HG02678 (cell line): Measurements from ENCODE around the gene LIPE.

Source experiments
- ATAC-seq: cut with Tn5 transposase; IDR thresholded peaks from one replicate; pipeline ENCODE4 v1.9.1; 2021; ENCODE audit warnings: mild to moderate bottlenecking, moderate library complexity; ENCODE audit not compliant: unreplicated experiment

LIPE gene

DNA sequence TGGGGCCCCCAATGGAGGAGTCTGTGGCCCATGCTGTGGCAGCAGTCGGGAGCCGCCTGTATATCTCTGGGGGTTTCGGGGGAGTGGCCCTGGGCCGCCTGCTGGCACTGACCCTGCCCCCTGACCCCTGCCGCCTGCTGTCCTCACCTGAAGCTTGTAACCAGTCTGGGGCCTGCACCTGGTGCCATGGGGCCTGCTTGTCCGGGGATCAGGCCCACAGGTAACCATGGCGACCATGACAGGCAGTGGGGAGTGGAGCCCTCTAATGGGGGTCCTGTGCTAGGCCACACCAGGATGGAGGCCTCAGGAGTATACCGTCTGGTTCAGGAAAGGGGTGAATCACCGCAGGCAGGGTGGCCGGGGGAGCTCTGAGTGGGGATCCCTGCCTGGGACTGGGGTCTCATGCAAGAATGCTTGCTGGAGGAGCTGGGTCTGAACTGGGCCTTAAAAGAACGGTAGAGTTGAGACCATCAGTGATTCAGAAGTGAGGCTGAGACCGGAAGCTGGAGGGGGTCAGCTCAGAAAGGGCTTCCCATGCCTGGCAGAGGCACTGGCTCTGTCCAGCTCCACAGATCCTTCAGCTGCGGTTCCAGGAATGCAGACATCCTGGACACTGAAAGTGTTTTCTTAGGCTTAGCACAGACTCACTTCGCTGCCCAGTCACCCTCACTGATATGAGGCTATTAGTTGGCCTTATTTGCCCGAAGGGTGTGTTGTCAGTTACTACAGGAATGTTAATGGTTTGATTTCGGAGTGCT, 66.2 kb downstream of the LIPE start:
- ATAC-seq = no peak

- no peak for ATAC-seq
Measured at GRCh38 chr19:42357290-42357689, 69.9 kb downstream of the LIPE start.

DNA sequence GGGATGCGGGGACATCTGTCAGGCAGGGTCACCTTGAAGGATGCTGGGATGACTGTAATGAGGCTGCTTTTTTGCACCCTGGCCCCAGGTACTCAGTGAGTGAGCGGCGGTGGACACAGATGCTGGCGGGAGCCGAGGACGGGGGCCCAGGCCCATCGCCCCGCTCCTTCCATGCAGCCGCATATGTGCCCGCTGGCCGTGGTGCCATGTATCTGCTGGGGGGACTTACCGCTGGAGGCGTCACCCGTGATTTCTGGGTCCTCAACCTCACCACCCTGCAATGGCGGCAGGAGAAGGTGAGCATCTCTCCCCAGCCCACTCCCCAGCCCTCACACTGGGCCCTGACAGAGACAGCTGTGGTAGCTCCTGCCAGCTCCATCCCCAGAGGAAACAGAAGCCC, 70.5 kb downstream of the LIPE start:
- ATAC-seq = no peak

- no peak for ATAC-seq
Measured at GRCh38 chr19:42355896-42356295, 71.3 kb downstream of the LIPE start.

DNA sequence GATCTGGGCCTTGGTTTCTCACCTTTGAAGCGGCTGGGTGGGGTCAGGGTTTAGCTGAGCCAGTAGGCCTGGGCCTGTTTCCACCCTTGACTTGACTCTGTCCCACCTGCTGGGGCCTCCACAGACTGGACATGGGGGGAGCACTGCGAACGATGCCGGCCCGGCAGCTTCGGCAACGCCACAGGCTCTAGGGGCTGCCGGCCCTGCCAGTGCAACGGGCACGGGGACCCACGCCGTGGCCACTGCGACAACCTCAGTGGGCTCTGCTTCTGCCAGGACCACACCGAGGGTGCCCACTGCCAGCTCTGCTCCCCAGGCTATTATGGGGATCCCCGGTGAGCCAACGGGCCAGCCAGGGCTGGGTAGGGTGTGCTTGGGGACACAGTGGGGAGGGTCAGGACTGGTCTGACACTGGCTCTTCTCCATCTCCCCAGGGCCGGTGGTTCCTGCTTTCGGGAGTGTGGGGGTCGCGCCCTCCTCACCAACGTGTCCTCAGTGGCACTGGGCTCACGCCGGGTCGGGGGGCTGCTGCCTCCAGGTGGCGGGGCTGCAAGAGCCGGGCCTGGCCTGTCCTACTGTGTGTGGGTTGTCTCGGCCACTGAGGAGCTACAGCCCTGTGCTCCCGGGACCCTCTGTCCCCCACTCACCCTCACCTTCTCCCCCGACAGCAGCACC, 73.7 kb downstream of the LIPE start:
- ATAC-seq = no peak

DNA sequence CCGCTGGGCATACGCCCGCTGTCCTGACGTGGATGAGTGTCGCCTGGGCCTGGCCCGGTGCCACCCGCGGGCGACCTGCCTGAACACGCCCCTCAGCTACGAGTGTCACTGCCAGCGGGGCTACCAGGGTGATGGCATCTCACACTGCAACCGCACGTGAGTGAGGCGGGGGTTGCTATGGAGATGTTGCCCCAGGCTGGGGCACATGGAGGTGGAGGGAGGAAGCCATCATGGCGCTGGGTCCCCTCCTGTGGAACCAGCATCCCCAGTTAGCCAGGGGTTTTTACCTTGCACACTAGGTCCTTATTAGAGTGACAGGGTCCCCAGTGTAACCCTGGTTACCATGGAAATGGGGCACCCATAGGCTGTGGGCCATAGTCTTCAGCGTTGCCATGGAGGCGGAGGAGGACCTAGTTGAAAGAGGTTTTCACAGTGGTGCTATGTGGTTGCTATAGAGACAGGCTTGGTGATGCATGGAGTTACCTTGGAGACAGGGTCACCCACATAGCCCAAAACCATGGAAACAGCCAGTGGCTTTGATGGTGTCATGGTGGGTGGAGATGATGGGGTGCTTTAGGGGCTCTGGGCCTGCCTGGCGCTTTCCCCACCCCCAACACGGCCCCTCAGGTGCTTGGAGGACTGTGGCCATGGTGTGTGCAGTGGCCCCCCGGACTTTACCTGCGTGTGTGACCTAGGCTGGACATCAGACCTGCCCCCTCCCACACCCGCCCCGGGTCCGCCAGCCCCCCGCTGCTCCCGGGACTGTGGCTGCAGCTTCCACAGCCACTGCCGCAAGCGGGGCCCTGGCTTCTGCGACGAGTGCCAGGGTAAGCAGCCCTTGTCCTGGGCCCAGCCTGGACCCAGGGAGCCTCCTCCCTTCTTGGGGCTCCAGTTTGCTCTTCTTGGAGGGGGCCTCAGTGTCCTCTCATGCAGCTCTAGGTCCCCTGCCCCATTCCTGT, 74.6 kb downstream of the LIPE start:
- ATAC-seq = no peak
